SHP77 treated with DMSO at 0.1 percent for 48 hours (cell line): ENCODE data around the gene CEBPZOS.

Experiments
- DNase-seq: peaks from one replicate; lab custom pipeline; 2025; lab: John Stamatoyannopoulos, UW

Gene CEBPZOS

GRCh38 chr2:37232131-37232933, 36.0 kb downstream of the CEBPZOS start:
- no peak for DNase-seq

DNA sequence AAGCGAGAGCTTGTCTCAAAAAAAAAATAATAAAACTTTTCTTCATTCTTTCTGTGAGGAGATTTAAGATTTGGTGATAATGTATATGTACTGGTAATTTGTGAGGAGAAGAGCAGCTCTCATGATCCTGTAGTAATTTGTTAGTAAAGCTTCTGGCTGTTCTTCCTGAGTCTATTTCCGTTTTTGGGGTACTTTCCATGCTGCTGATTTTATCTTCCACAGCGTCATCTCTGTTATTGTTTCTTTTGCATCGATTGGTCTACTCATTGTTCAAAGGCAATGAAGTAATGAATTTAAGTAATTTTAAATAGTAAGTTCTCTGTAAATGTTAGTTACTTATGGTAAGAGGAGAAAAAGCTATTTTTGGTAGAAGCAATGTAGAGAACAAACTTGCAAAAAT, 47.1 kb downstream of the CEBPZOS start:
- no peak for DNase-seq

GRCh38 chr2:37244017-37244416, 47.7 kb downstream of the CEBPZOS start:
- no peak for DNase-seq

DNA sequence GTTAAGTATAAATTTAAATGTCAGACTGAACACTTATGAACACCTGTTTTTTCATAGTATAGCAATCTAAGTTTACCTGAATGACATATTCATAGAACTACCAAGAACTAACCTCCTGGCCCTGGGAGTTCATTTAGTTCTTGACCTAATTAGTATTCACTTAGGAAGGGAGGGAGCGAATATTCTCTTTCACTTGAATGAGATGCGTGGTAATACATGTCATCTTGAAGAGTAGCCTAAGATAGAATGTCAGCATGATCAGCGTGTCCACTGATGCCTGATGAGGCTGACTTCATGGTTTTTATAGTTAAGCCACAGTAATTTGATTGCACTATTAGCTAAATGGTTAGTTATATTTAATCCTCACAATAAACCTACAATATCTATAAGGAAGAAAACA, 48.5 kb downstream of the CEBPZOS start:
- DNase-seq: no peak

GRCh38 chr2:37246205-37246604, 49.9 kb downstream of the CEBPZOS start:
- no peak for DNase-seq

GRCh38 chr2:37250869-37251740, 54.8 kb downstream of the CEBPZOS start:
- no peak for DNase-seq
